ENCODE results near the gene LONP2.

LONP2 gene

DNA sequence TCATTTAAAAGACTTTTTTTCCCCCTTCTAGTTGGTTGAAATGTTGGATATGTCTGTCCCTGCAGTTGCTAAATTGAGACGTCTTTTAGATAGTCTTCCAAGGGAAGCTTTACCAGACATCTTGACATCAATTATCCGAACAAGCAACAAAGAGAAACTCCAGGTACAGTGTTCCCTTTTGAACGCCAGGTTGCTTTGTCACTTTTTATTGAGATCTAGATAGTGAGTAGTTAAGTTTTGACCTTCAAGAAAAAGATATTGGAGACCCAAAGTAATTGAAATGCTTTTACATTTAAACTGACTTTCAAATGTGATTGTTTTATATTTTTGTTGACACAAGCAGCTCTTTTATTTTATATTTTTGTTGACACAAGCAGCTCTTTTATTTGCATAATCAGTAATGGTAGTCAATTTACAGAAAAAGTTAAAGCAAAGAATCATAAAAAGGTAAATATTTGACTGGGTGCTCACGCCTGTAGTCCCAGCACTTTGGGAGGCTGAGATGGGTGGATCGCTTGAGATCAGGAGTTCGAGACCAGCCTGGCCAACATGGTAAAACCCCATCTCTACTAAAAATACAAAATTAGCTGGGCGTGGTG is 12.6 kb downstream of the LONP2 start:
- H3K27me3 ChIP-seq (ENCODE audit: control insufficient read depth, insufficient read depth, low read length): no peaks in the 10 kb centered on the region
- no peak overlapping the region for H3K4me2 ChIP-seq (ENCODE audit: low read length)
- H3K9me3 ChIP-seq (ENCODE audit: control insufficient read depth, low read length): no peaks in the 10 kb centered on the region
- H3K4me1 ChIP-seq: no peaks in the 10 kb centered on the region
- no peak overlapping the region for H3K4me3 ChIP-seq (ENCODE audit: low read depth, low read length)
- H3K36me3 ChIP-seq (ENCODE audit: control insufficient read depth, insufficient read depth, low read length): no peaks in the 10 kb centered on the region
- no peak overlapping the region for H3K9ac ChIP-seq
- no peak overlapping the region for H3K27ac ChIP-seq
- peaks cover 29% of the 10 kb centered on the region for H3K79me2 ChIP-seq
- no peak overlapping the region for H2AFZ ChIP-seq
- TF ChIP-seq, protein P1, sequence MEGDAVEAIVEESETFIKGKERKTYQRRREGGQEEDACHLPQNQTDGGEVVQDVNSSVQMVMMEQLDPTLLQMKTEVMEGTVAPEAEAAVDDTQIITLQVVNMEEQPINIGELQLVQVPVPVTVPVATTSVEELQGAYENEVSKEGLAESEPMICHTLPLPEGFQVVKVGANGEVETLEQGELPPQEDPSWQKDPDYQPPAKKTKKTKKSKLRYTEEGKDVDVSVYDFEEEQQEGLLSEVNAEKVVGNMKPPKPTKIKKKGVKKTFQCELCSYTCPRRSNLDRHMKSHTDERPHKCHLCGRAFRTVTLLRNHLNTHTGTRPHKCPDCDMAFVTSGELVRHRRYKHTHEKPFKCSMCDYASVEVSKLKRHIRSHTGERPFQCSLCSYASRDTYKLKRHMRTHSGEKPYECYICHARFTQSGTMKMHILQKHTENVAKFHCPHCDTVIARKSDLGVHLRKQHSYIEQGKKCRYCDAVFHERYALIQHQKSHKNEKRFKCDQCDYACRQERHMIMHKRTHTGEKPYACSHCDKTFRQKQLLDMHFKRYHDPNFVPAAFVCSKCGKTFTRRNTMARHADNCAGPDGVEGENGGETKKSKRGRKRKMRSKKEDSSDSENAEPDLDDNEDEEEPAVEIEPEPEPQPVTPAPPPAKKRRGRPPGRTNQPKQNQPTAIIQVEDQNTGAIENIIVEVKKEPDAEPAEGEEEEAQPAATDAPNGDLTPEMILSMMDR (IDR thresholded peaks at IDR 0.05): no peak

DNA sequence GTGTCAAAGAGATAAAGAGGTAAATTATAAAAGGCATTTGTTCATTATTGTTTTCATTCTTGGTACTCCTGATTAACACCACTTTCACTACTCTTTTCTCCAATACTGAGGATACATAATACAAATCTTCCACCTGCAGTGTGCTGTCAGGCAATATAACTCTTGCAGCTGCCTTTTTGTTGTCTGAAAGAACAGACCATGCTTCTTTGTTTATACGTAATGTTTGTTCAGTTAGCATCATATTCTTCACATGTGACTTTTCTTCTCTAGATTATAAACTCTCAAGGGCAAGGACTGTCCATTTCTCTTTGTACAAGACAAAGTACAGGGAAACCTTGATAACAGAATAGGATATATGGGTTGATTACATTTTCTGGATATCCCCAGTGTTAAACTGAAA is 17.5 kb downstream of the LONP2 start:
- H3K36me3 ChIP-seq (ENCODE audit: control insufficient read depth, insufficient read depth, low read length): peaks cover 3% of the 10 kb centered on the region
- H3K27me3 ChIP-seq (ENCODE audit: control insufficient read depth, insufficient read depth, low read length): no peaks in the 10 kb centered on the region
- H3K4me1 ChIP-seq: no peaks in the 10 kb centered on the region
- TF ChIP-seq, protein P1 (IDR thresholded peaks at IDR 0.05): no peak
- H3K9me3 ChIP-seq (ENCODE audit: control insufficient read depth, low read length): no peaks in the 10 kb centered on the region
- H3K4me2 ChIP-seq (ENCODE audit: low read length): no peak overlapping the region
- H2AFZ ChIP-seq: no peak overlapping the region
- peaks cover 27% of the 10 kb centered on the region for H3K79me2 ChIP-seq
- no peak overlapping the region for H3K27ac ChIP-seq
- no peak overlapping the region for H3K9ac ChIP-seq
- H3K4me3 ChIP-seq (ENCODE audit: low read depth, low read length): no peak overlapping the region

DNA sequence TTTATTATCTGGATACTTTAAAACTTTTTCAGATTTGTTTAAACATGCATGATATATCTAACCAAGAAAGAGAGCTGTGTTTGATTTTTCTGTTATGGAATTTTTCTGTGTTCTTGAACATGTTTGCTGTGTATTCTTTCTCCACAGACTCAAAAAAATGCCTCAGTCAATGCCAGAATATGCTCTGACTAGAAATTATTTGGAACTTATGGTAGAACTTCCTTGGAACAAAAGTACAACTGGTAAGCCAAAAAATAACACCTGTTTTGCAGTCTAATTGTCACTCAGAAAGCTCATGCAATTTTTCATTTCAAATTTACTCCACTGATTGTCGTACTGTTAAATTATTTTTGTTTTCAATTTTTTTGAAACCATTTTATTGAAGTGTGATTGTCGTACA is 18.5 kb downstream of the LONP2 start:
- no peak overlapping the region for H3K4me3 ChIP-seq (ENCODE audit: low read depth, low read length)
- no peak overlapping the region for H3K4me2 ChIP-seq (ENCODE audit: low read length)
- TF ChIP-seq, protein P1 (IDR thresholded peaks at IDR 0.05): no peak
- H3K36me3 ChIP-seq (ENCODE audit: control insufficient read depth, insufficient read depth, low read length): peaks cover 3% of the 10 kb centered on the region
- H3K9me3 ChIP-seq (ENCODE audit: control insufficient read depth, low read length): no peaks in the 10 kb centered on the region
- no peak overlapping the region for H3K27ac ChIP-seq
- no peak overlapping the region for H3K9ac ChIP-seq
- no peaks in the 10 kb centered on the region for H3K27me3 ChIP-seq (ENCODE audit: control insufficient read depth, insufficient read depth, low read length)
- H3K4me1 ChIP-seq: no peaks in the 10 kb centered on the region
- H3K79me2 ChIP-seq: peaks cover 27% of the 10 kb centered on the region
- no peak overlapping the region for H2AFZ ChIP-seq

DNA sequence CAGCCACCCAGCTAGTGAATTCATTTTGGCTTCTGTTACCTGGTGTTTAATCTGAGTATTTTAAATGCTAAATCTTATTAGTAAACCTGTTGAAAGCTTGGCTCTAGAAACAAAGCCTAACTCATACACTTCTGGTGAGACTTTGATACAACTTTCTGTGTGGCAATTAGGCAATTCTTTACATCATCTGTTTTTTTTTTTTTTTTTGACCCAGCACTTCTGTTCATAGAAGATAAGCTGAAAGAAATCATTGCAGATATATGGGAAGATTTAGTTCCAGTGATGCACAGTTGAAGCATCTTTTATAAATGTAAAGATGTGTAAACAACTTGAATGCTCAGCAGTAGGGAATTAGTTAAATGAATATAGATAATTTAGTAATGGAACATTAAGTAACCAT is 24.9 kb downstream of the LONP2 start:
- H3K9ac ChIP-seq: no peak overlapping the region

More for the DNA sequence above, 24.9 kb downstream of the LONP2 start:
- no peaks in the 10 kb centered on the region for H3K27me3 ChIP-seq (ENCODE audit: control insufficient read depth, insufficient read depth, low read length)
- H3K9me3 ChIP-seq (ENCODE audit: control insufficient read depth, low read length): no peaks in the 10 kb centered on the region
- peaks cover 5% of the 10 kb centered on the region for H3K79me2 ChIP-seq
- H3K4me3 ChIP-seq (ENCODE audit: low read depth, low read length): no peak overlapping the region
- no peaks in the 10 kb centered on the region for H3K36me3 ChIP-seq (ENCODE audit: control insufficient read depth, insufficient read depth, low read length)
- no peak overlapping the region for H3K4me2 ChIP-seq (ENCODE audit: low read length)
- no peaks in the 10 kb centered on the region for H3K4me1 ChIP-seq
- no peak overlapping the region for H3K27ac ChIP-seq
- TF ChIP-seq, protein P1 (IDR thresholded peaks at IDR 0.05): no peak
- no peak overlapping the region for H2AFZ ChIP-seq
